GM06990 (cell line): Measurements from ENCODE around the gene PROS1.

Experiments
- DNase-seq: peaks from one replicate; pipeline ENCODE4 v3.0.0-alpha.2; 2011; ENCODE audit not compliant: insufficient read length; ENCODE audit errors: extremely low read depth
- H3K27me3 ChIP-seq: replicated peaks from 2 replicates; pipeline ENCODE4 v1.6.0; 2011; ENCODE audit warnings: low read length; ENCODE audit not compliant: control insufficient read depth, insufficient read depth
- H3K36me3 ChIP-seq: 2 replicates; pipeline ENCODE4 v1.5.1; 2011; ENCODE audit warnings: low read length; ENCODE audit not compliant: control insufficient read depth, insufficient read depth
- H3K4me3 ChIP-seq: replicated peaks from 2 replicates; pipeline ENCODE4 v1.5.1; 2011; ENCODE audit warnings: low read depth, mild to moderate bottlenecking, control low read depth, low read length
- CTCF ChIP-seq: IDR thresholded peaks from 2 replicates; pipeline ENCODE4 v1.5.1; 2011; ENCODE audit warnings: low read length, control low read depth, mild to moderate bottlenecking, inconsistent platforms; ENCODE audit not compliant: insufficient read depth, poor library complexity, severe bottlenecking

PROS1 gene

GRCh38 chr3:93973131-93974126 is at the start of gene PROS1:
Gene PROS1, minus strand, starts transcription at chr3:93973896. Its CDS starts 147 bp downstream, at chr3:93973749.
- H3K27me3 ChIP-seq = no peaks in the 10 kb centered on the region; the same call in 1 of the 2 replicates
- no peak for TF ChIP-seq CTCF
- H3K36me3 ChIP-seq = no peaks in the 10 kb centered on the region
- DNase-seq = peak; percentile 44
- H3K4me3 ChIP-seq = peak within 1 kb of the TSS; percentile 60

GRCh38 chr3:94020293-94020692 is 46.6 kb upstream of the PROS1 start:
- H3K27me3 ChIP-seq = no peaks in the 10 kb centered on the region
- H3K4me3 ChIP-seq = no peak overlapping the region
- TF ChIP-seq CTCF = no peak
- DNase-seq = no peak
- H3K36me3 ChIP-seq = no peaks in the 10 kb centered on the region

- Histone ChIP-seq H3K4me3 (no peak overlapping the region), H3K36me3 (no peaks in the 10 kb centered on the region), H3K27me3 (no peaks in the 10 kb centered on the region)
- DNase-seq = no peak
- TF ChIP-seq CTCF = no peak
Observed at GRCh38 chr3:94019659-94020058, 46.0 kb upstream of the PROS1 start.

- H3K36me3 ChIP-seq = no peaks in the 10 kb centered on the region
- DNase-seq = no peak
- no peak overlapping the region for H3K4me3 ChIP-seq
- H3K27me3 ChIP-seq = no peaks in the 10 kb centered on the region
- no peak for TF ChIP-seq CTCF
Observed at GRCh38 chr3:94015025-94015424, 41.3 kb upstream of the PROS1 start.

- DNase-seq = no peak
- H3K36me3 ChIP-seq = no peaks in the 10 kb centered on the region
- H3K27me3 ChIP-seq = no peaks in the 10 kb centered on the region
- TF ChIP-seq CTCF = no peak
- H3K4me3 ChIP-seq = no peak overlapping the region
Observed at GRCh38 chr3:94012185-94012584, 38.5 kb upstream of the PROS1 start.
